HEK293 (cell line): ENCODE measurements around the gene FOSB.

ENCODE experiments used
- OSR2 ChIP-seq: fragments of 450-650 bp; formaldehyde crosslinking; IDR thresholded peaks from 2 replicates; pipeline ENCODE4 v1.5.1; 2016; ENCODE audit warnings: missing biosample characterization, missing genetic modification characterization
- ZNF174 ChIP-seq: fragments of 450-650 bp; formaldehyde crosslinking; IDR thresholded peaks from 2 replicates; pipeline ENCODE4 v1.5.0; 2017; ENCODE audit warnings: missing biosample characterization, mild to moderate bottlenecking, missing genetic modification characterization
- ZNF610 ChIP-seq: fragments of 450-650 bp; formaldehyde crosslinking; IDR thresholded peaks from 2 replicates; pipeline ENCODE4 v1.5.1; 2016; ENCODE audit warnings: missing biosample characterization, missing genetic modification characterization, borderline replicate concordance
- TF ChIP-seq, protein P1 (sequence below): fragments of 450-650 bp; formaldehyde crosslinking; IDR thresholded peaks from 2 replicates; pipeline ENCODE4 v1.5.1; 2016; ENCODE audit warnings: missing biosample characterization, missing genetic modification characterization
- TF ChIP-seq, protein P2 (sequence below): fragments of 450-650 bp; formaldehyde crosslinking; IDR thresholded peaks from 2 replicates; pipeline ENCODE4 v1.5.1; 2017; ENCODE audit warnings: missing biosample characterization, missing genetic modification characterization
- TF ChIP-seq, protein P3 (sequence below): fragments of 450-650 bp; formaldehyde crosslinking; IDR thresholded peaks from 2 replicates; pipeline ENCODE4 v1.5.1; 2016; ENCODE audit warnings: missing biosample characterization, missing genetic modification characterization
- TF ChIP-seq, protein P4 (sequence below): fragments of 450-650 bp; formaldehyde crosslinking; IDR thresholded peaks from 2 replicates; pipeline ENCODE4 v1.5.1; 2016; ENCODE audit warnings: missing biosample characterization, missing genetic modification characterization

DNA sequence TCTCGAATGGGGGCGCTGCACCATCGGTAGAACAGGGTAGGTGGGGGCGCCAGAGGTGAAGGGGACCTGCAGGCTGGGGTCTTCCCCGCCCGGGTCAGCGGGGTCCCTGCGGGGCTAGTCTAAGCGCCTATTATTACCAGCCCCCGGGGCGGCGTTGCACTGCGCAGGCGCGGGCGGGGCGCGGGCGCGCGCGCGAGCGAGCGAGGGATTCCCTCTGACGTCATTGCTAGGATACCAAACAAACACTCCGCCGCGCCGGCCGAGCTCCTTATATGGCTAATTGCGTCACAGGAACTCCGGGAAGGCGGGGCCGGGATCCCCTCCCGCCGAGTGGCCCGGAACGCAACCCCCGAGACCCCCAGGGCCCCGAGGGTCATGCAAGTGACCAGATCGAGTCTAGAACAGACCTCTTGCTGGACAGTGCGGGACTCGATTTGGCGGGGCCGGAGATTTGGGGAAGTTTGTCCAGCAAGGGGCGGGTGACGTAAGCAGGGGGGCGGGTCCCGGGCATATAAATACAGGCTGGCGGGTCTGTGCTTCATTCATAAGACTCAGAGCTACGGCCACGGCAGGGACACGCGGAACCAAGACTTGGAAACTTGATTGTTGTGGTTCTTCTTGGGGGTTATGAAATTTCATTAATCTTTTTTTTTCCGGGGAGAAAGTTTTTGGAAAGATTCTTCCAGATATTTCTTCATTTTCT, at the start of gene FOSB:
- TF ChIP-seq ZNF174 (tag by site-specific recombination) (no peak), ZNF610 (tag by site-specific recombination) (no peak), OSR2 (tag by site-specific recombination) (no peak)
- TF ChIP-seq, protein P1, sequence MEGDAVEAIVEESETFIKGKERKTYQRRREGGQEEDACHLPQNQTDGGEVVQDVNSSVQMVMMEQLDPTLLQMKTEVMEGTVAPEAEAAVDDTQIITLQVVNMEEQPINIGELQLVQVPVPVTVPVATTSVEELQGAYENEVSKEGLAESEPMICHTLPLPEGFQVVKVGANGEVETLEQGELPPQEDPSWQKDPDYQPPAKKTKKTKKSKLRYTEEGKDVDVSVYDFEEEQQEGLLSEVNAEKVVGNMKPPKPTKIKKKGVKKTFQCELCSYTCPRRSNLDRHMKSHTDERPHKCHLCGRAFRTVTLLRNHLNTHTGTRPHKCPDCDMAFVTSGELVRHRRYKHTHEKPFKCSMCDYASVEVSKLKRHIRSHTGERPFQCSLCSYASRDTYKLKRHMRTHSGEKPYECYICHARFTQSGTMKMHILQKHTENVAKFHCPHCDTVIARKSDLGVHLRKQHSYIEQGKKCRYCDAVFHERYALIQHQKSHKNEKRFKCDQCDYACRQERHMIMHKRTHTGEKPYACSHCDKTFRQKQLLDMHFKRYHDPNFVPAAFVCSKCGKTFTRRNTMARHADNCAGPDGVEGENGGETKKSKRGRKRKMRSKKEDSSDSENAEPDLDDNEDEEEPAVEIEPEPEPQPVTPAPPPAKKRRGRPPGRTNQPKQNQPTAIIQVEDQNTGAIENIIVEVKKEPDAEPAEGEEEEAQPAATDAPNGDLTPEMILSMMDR (tag by site-specific recombination), result no peak
- TF ChIP-seq, protein P2, sequence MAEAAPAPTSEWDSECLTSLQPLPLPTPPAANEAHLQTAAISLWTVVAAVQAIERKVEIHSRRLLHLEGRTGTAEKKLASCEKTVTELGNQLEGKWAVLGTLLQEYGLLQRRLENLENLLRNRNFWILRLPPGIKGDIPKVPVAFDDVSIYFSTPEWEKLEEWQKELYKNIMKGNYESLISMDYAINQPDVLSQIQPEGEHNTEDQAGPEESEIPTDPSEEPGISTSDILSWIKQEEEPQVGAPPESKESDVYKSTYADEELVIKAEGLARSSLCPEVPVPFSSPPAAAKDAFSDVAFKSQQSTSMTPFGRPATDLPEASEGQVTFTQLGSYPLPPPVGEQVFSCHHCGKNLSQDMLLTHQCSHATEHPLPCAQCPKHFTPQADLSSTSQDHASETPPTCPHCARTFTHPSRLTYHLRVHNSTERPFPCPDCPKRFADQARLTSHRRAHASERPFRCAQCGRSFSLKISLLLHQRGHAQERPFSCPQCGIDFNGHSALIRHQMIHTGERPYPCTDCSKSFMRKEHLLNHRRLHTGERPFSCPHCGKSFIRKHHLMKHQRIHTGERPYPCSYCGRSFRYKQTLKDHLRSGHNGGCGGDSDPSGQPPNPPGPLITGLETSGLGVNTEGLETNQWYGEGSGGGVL, result no peak
- TF ChIP-seq, protein P3, sequence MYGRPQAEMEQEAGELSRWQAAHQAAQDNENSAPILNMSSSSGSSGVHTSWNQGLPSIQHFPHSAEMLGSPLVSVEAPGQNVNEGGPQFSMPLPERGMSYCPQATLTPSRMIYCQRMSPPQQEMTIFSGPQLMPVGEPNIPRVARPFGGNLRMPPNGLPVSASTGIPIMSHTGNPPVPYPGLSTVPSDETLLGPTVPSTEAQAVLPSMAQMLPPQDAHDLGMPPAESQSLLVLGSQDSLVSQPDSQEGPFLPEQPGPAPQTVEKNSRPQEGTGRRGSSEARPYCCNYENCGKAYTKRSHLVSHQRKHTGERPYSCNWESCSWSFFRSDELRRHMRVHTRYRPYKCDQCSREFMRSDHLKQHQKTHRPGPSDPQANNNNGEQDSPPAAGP, result no peak
- TF ChIP-seq, protein P4, sequence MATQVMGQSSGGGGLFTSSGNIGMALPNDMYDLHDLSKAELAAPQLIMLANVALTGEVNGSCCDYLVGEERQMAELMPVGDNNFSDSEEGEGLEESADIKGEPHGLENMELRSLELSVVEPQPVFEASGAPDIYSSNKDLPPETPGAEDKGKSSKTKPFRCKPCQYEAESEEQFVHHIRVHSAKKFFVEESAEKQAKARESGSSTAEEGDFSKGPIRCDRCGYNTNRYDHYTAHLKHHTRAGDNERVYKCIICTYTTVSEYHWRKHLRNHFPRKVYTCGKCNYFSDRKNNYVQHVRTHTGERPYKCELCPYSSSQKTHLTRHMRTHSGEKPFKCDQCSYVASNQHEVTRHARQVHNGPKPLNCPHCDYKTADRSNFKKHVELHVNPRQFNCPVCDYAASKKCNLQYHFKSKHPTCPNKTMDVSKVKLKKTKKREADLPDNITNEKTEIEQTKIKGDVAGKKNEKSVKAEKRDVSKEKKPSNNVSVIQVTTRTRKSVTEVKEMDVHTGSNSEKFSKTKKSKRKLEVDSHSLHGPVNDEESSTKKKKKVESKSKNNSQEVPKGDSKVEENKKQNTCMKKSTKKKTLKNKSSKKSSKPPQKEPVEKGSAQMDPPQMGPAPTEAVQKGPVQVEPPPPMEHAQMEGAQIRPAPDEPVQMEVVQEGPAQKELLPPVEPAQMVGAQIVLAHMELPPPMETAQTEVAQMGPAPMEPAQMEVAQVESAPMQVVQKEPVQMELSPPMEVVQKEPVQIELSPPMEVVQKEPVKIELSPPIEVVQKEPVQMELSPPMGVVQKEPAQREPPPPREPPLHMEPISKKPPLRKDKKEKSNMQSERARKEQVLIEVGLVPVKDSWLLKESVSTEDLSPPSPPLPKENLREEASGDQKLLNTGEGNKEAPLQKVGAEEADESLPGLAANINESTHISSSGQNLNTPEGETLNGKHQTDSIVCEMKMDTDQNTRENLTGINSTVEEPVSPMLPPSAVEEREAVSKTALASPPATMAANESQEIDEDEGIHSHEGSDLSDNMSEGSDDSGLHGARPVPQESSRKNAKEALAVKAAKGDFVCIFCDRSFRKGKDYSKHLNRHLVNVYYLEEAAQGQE (tag by site-specific recombination), result no peak
